GM23338 (cell line): ENCODE data around the gene FAM83F. TPM values are rescaled to one million over a fixed set of nuclear protein-coding genes. Genes with fewer than 3 reads are reported as not detected.

Experiments used
- ATAC-seq: fragments of 200-7000 bp; cut with Tn5 transposase; 3 replicates; pipeline ENCODE4 v1.9.1; 2020
- DNase-seq: peaks from one replicate; pipeline ENCODE4 v3.0.0-alpha.2; 2015; ENCODE audit warnings: low spot score
- H2AFZ ChIP-seq: fragments of 200-600 bp; sonication (generic); 2 replicates; pipeline ENCODE4 v1.8.0; 2016; ENCODE audit warnings: antibody characterized with exemption, mild to moderate bottlenecking, moderate library complexity
- H3F3A ChIP-seq: fragments of 200-600 bp; sonication (generic); replicated peaks from 2 replicates; pipeline ENCODE4 v1.8.0; 2017; ENCODE audit warnings: antibody characterized with exemption, mixed run types, low read depth
- H3K27ac ChIP-seq: fragments of 200-600 bp; sonication (generic); 2 replicates; pipeline ENCODE4 v1.6.1; 2016; ENCODE audit warnings: low read depth
- H3K27me3 ChIP-seq: fragments of 200-600 bp; sonication (generic); 2 replicates; pipeline ENCODE4 v1.8.0; 2016; ENCODE audit warnings: mild to moderate bottlenecking, mixed run types, moderate library complexity; ENCODE audit not compliant: insufficient read depth
- H3K36me3 ChIP-seq: fragments of 200-600 bp; sonication (generic); 2 replicates; pipeline ENCODE4 v1.8.0; 2016; ENCODE audit warnings: mild to moderate bottlenecking; ENCODE audit not compliant: insufficient read depth
- H3K4me1 ChIP-seq: fragments of 200-600 bp; sonication (generic); 2 replicates; pipeline ENCODE4 v1.8.0; 2016; ENCODE audit warnings: mild to moderate bottlenecking, moderate library complexity; ENCODE audit not compliant: insufficient read depth
- H3K4me2 ChIP-seq: fragments of 200-600 bp; sonication (generic); 2 replicates; pipeline ENCODE4 v1.7.1; 2017; ENCODE audit warnings: mixed run types
- H3K4me3 ChIP-seq: fragments of 200-600 bp; sonication (generic); 2 replicates; pipeline ENCODE4 v1.6.1; 2016; ENCODE audit warnings: mixed run types
- H3K79me2 ChIP-seq: fragments of 200-600 bp; sonication (generic); replicated peaks from 2 replicates; pipeline ENCODE4 v1.8.0; 2017; ENCODE audit warnings: mild to moderate bottlenecking; ENCODE audit not compliant: insufficient read depth
- H3K9me2 ChIP-seq: fragments of 200-600 bp; sonication (generic); 2 replicates; pipeline ENCODE4 v1.8.0; 2017; ENCODE audit not compliant: insufficient read depth
- H4K20me1 ChIP-seq: fragments of 200-600 bp; sonication (generic); replicated peaks from 2 replicates; pipeline ENCODE4 v1.8.0; 2017; ENCODE audit warnings: mild to moderate bottlenecking; ENCODE audit not compliant: insufficient read depth
- H3K27ac Mint-ChIP-seq: 2 replicates; pipeline ENCODE4 v1.8.0; 2020; ENCODE audit warnings: inconsistent platforms, mild to moderate bottlenecking, moderate library complexity, mixed read lengths
- H3K27me3 Mint-ChIP-seq: 3 replicates; pipeline ENCODE4 v1.8.0; 2022; ENCODE audit warnings: low read depth, mild to moderate bottlenecking, moderate library complexity, mixed read lengths, inconsistent platforms; ENCODE audit not compliant: insufficient read depth, poor library complexity
- H3K36me3 Mint-ChIP-seq: 3 replicates; pipeline ENCODE4 v1.8.0; 2021; ENCODE audit warnings: low read depth, mild to moderate bottlenecking, inconsistent platforms, moderate library complexity, mixed read lengths
- H3K4me1 Mint-ChIP-seq: 3 replicates; pipeline ENCODE4 v1.8.0; 2020; ENCODE audit warnings: mild to moderate bottlenecking, inconsistent platforms, mixed read lengths
- H3K4me3 Mint-ChIP-seq: 3 replicates; pipeline ENCODE4 v1.8.0; 2021; ENCODE audit warnings: moderate library complexity, mild to moderate bottlenecking, inconsistent platforms, mixed read lengths
- H3K9me3 Mint-ChIP-seq: 3 replicates; pipeline ENCODE4 v1.8.0; 2020; ENCODE audit warnings: moderate library complexity, mild to moderate bottlenecking, inconsistent platforms, mixed read lengths
- CTCF ChIP-seq, 2 experiments: fragments of 200-600 bp in 1 of 2; sonication (generic) in 1 of 2; conservative IDR thresholded peaks; 2 replicates each; pipeline versions ENCODE4 v1.5.1 to v1.6.1; 2016 to 2017; ENCODE audit warnings: antibody characterized with exemption in 2 of 2, low read depth in 2 of 2, mild to moderate bottlenecking in 2 of 2, moderate library complexity in 1 of 2
- ETS1 ChIP-seq: IDR thresholded peaks from 2 replicates; pipeline ENCODE4 v1.6.1; 2016; ENCODE audit warnings: antibody characterized with exemption
- EZH2 ChIP-seq: fragments of 200-600 bp; sonication (generic); IDR thresholded peaks from one replicate; pipeline ENCODE4 v1.8.0; 2017; ENCODE audit warnings: antibody characterized with exemption, mild to moderate bottlenecking, low read depth; ENCODE audit not compliant: unreplicated experiment
- EZH2phosphoT487 ChIP-seq: fragments of 200-600 bp; sonication (generic); IDR thresholded peaks from one replicate; pipeline ENCODE4 v1.8.1; 2018; ENCODE audit warnings: antibody characterized with exemption; ENCODE audit not compliant: unreplicated experiment
- JUNB ChIP-seq: IDR thresholded peaks from one replicate; pipeline ENCODE4 v1.6.1; 2016; ENCODE audit warnings: antibody characterized with exemption; ENCODE audit not compliant: unreplicated experiment
- NANOG ChIP-seq: IDR thresholded peaks from 2 replicates; pipeline ENCODE4 v1.6.1; 2016; ENCODE audit warnings: antibody characterized with exemption, borderline replicate concordance
- REST ChIP-seq: IDR thresholded peaks from one replicate; pipeline ENCODE4 v1.6.1; 2018; ENCODE audit warnings: antibody characterized with exemption; ENCODE audit not compliant: unreplicated experiment
- ZNF331 ChIP-seq: fragments of 250-450 bp; sonication (Bioruptor Pico); IDR thresholded peaks from 2 replicates; pipeline ENCODE4 v1.5.0; 2020; ENCODE audit warnings: low read depth, mild to moderate bottlenecking, moderate library complexity
- ZNF462 ChIP-seq: fragments of 250-450 bp; sonication (Bioruptor Pico); IDR thresholded peaks from 2 replicates; pipeline ENCODE4 v1.5.0; 2020; ENCODE audit warnings: mild to moderate bottlenecking, moderate library complexity
- polyA plus RNA-seq: library from polyadenylated mRNA; unstranded; fragments of >200 nt; fragmentation: Nextera tagmentation; extraction: Ambion mirVana; gene quantifications from 2 replicates; pipeline ENCODE4 v1.2.1, GENCODE V29; 2016
- total RNA-seq: library from RNA; depleted of rRNA; stranded (reverse); fragments of >200 nt; shearing (Covaris generic); gene quantifications from 2 replicates; pipeline ENCODE4 v1.2.3, GENCODE V29; 2014

FAM83F gene
- total and polyA plus RNA-seq, 2 experiments from 2014 or later = 3.7 to 15.9 TPM

- Histone ChIP-seq H2AFZ (no peak overlapping the region), H3K4me3 (no peak overlapping the region), H3K36me3 (no peaks in the 10 kb centered on the region), H3K9me2 (no peaks in the 10 kb centered on the region), H3K27me3 (no peaks in the 10 kb centered on the region), H3K4me2 (peak overlapping the region; percentile 13; the same call in 1 of the 2 replicates), H3K4me1 (peaks cover 53% of the 10 kb centered on the region), H3K79me2 (peaks cover 49% of the 10 kb centered on the region), H3K27ac (no peak overlapping the region), H3F3A (no peaks in the 10 kb centered on the region), H4K20me1 (no peaks in the 10 kb centered on the region; the same call in 1 of the 2 replicates)
- DNase-seq (no peak), ATAC-seq (no peak)
- no peak for TF ChIP-seq JUNB
- Mint-ChIP-seq H3K4me1 (peaks cover 39% of the 10 kb centered on the region), H3K36me3 (no peaks in the 10 kb centered on the region), H3K4me3 (no peak overlapping the region), H3K9me3 (no peaks in the 10 kb centered on the region), H3K27ac (no peak overlapping the region), H3K27me3 (peaks cover 5% of the 10 kb centered on the region)
Measured at GRCh38 chr22:40057652-40058051, 62.9 kb downstream of the FAM83F start.

GRCh38 chr22:40058265-40058664, 63.5 kb downstream of the FAM83F start:
- Histone ChIP-seq H3K9me2 (no peaks in the 10 kb centered on the region), H2AFZ (no peak overlapping the region), H3K36me3 (no peaks in the 10 kb centered on the region), H3K4me2 (peak overlapping the region; percentile 17; the same call in 1 of the 2 replicates), H3K4me3 (no peak overlapping the region), H4K20me1 (no peaks in the 10 kb centered on the region; the same call in 1 of the 2 replicates), H3K27me3 (no peaks in the 10 kb centered on the region), H3K27ac (no peak overlapping the region), H3K79me2 (peaks cover 49% of the 10 kb centered on the region), H3F3A (no peaks in the 10 kb centered on the region), H3K4me1 (peaks cover 53% of the 10 kb centered on the region)
- Mint-ChIP-seq H3K4me1 (peaks cover 39% of the 10 kb centered on the region), H3K27ac (peak overlapping the region; percentile 70; the same call in 1 of the 2 replicates), H3K9me3 (no peaks in the 10 kb centered on the region), H3K4me3 (no peak overlapping the region), H3K27me3 (peaks cover 5% of the 10 kb centered on the region), H3K36me3 (no peaks in the 10 kb centered on the region)
- peak; percentile 49 for DNase-seq
- peak; percentile 68 for ATAC-seq
- TF ChIP-seq EZH2phosphoT487 = no peak
- no peak for TF ChIP-seq ZNF331 (CRISPR knock-in tag)
- TF ChIP-seq CTCF (conservative IDR thresholded peaks at IDR 0.05; ENCODE audit: low read depth in 2 of 2) = no peak
- TF ChIP-seq ETS1 = no peak
- TF ChIP-seq REST = no peak
- no peak for TF ChIP-seq NANOG
- no peak for TF ChIP-seq ZNF462
- no peak for TF ChIP-seq EZH2
- TF ChIP-seq JUNB = no peak
